ENCODE results near the gene BIRC3. TPM values are rescaled to one million over a fixed set of nuclear protein-coding genes. Genes with fewer than 3 reads are reported as not detected.

The BIRC3 gene
- total and polyA plus RNA-seq, 2 of the 8 experiments (the other 6 are each of a cell fraction or from before 2014, with no cell fraction given), result 0.08 to 0.20 TPM

GRCh38 chr11:102267609-102268008 is 49.7 kb upstream of the BIRC3 start:
- H3K4ac ChIP-seq (replicated peaks; ENCODE audit: insufficient read length, low read depth, low read length), result no peak overlapping the region
- no peak overlapping the region for H2BK15ac ChIP-seq (ENCODE audit: low read length)
- H3K4me3 ChIP-seq (ENCODE audit: extremely low read depth in 1 of 4, insufficient read depth in 2 of 4, low read depth in 3 of 4, low read length in 4 of 4), result peak overlapping the region in 1 of 4 experiments; percentile 60; a peak in 1 of 8 replicates
- no peak overlapping the region for H3K18ac ChIP-seq (ENCODE audit: extremely low read depth, low read length)
- peak overlapping the region in 1 of 2 experiments; percentile 66; a peak in 2 of 4 replicates for H3K4me2 ChIP-seq (ENCODE audit: insufficient read depth in 1 of 2, low read depth in 2 of 2, low read length in 2 of 2)
- no peak overlapping the region for H2BK120ac ChIP-seq (replicated peaks; ENCODE audit: low read depth, low read length)
- no peak for FAIRE-seq
- H4K5ac ChIP-seq (ENCODE audit: insufficient read length, low read depth, low read length), result no peak overlapping the region
- H4K20me1 ChIP-seq (replicated peaks in 1 of 2; ENCODE audit: control insufficient read depth in 1 of 2, insufficient read depth in 2 of 2, low read length in 2 of 2), result no peaks in the 10 kb centered on the region
- no peak overlapping the region for H3K23ac ChIP-seq (ENCODE audit: insufficient read length)
- peaks cover 9% of the 10 kb centered on the region; the same call in 1 of the 2 replicates for H3K23me2 ChIP-seq (ENCODE audit: low read depth, low read length)
- H3K36me3 ChIP-seq (ENCODE audit: control insufficient read depth in 2 of 4, insufficient read depth in 4 of 4, low read length in 3 of 4), result no peaks in the 10 kb centered on the region
- peak overlapping the region; percentile 2; the same call in 1 of the 2 replicates for H2BK12ac ChIP-seq (ENCODE audit: low read depth, low read length)
- H3K27ac ChIP-seq (ENCODE audit: low read depth, low read length), result no peak overlapping the region
- H3K56ac ChIP-seq (replicated peaks; ENCODE audit: insufficient read length, low read depth, low read length), result no peak overlapping the region
- no peaks in the 10 kb centered on the region for H3K79me2 ChIP-seq (ENCODE audit: control insufficient read depth in 1 of 2, insufficient read depth in 2 of 2, low read length in 2 of 2)
- no peak overlapping the region for H4K91ac ChIP-seq (replicated peaks; ENCODE audit: insufficient read length, low read length)
- TF ChIP-seq HDAC6 (IDR thresholded peaks at IDR 0.05; ENCODE audit: low read depth, low read length) (no peak), ASH2L (IDR thresholded peaks at IDR 0.05; ENCODE audit: low read length) (no peak), EP300 (IDR thresholded peaks at IDR 0.05; ENCODE audit: borderline replicate concordance in 1 of 2, low read depth in 2 of 2, low read length in 2 of 2) (no peak), EZH2 (IDR thresholded peaks at IDR 0.05; ENCODE audit: low read depth, low read length, severe bottlenecking) (no peak), EGR1 (IDR thresholded peaks at IDR 0.05; ENCODE audit: borderline replicate concordance, low read depth, low read length) (no peak), ATF3 (IDR thresholded peaks at IDR 0.05; ENCODE audit: insufficient read depth, low read depth, low read length) (no peak), SUZ12 (IDR thresholded peaks at IDR 0.05; ENCODE audit: low read length) (no peak), CHD1 (IDR thresholded peaks at IDR 0.05; ENCODE audit: low read depth, low read length) (no peak), CTBP2 (IDR thresholded peaks at IDR 0.05; ENCODE audit: borderline replicate concordance, insufficient read depth, insufficient read length, low read length) (no peak), MAFK (IDR thresholded peaks at IDR 0.05; ENCODE audit: low read depth, low read length) (no peak)
- no peak overlapping the region for H3K9ac ChIP-seq (replicated peaks in 1 of 4; ENCODE audit: extremely low read depth in 1 of 4, low read depth in 3 of 4, low read length in 3 of 4)
- POLR2A ChIA-PET (ENCODE audit: partially characterized antibody), result interaction anchor here (1.0 to 1.8 kb wide), 4 partner anchors 8 to 158 kb away, joined by 3 to 5 read pairs (median 3); partner anchors contain the start of gene YAP1
- H3K27me3 ChIP-seq (replicated peaks in 1 of 4; ENCODE audit: control insufficient read depth in 3 of 4, extremely low read depth in 1 of 4, insufficient read depth in 3 of 4, low read length in 3 of 4), result no peaks in the 10 kb centered on the region; a peak in 1 of 7 replicates
- H2AK5ac ChIP-seq (ENCODE audit: low read depth, low read length), result no peak overlapping the region; the same call in 1 of the 2 replicates
- peaks cover 3 to 18% (median 8%) of the 10 kb centered on the region in 4 experiments; a peak in 6 of 7 replicates for H3K4me1 ChIP-seq (replicated peaks in 1 of 4; ENCODE audit: control insufficient read depth in 3 of 4, insufficient read depth in 4 of 4, low read length in 3 of 4)
- H2BK5ac ChIP-seq (ENCODE audit: low read depth, low read length), result no peak overlapping the region
- WGBS, 2 experiments (ENCODE audit: extremely low coverage in 1 of 2, insufficient coverage in 1 of 2, insufficient read length in 1 of 2, insufficient replicate concordance in 2 of 2, low coverage in 1 of 2, low lambda C conversion rate in 2 of 2, missing lambda C conversion rate in 1 of 2), result 84% methylated on average over 5 of the region's 5 CpGs; no CpG with 5 or more reads in 1 of the 2 experiments
- H2BK20ac ChIP-seq (ENCODE audit: low read length), result peak overlapping the region; percentile 23; the same call in 1 of the 2 replicates
- no peak overlapping the region for H3K14ac ChIP-seq (ENCODE audit: insufficient read length)
- CTCF ChIA-PET (ENCODE audit: partially characterized antibody), result interaction anchor here (1.0 to 2.9 kb wide), 15 partner anchors 9 to 355 kb away, joined by 3 to 36 read pairs (median 5); no protein-coding TSS in a partner anchor
- no peaks in the 10 kb centered on the region for H3K79me1 ChIP-seq (ENCODE audit: low read depth, low read length)
- DNase-seq (ENCODE audit: low read depth in 1 of 2, low spot score in 2 of 2), result no peak
- no peak overlapping the region for H4K8ac ChIP-seq (ENCODE audit: extremely low read depth, insufficient read depth, low read length)
- no peak overlapping the region for H2AFZ ChIP-seq (ENCODE audit: low read length)
- H3K9me3 ChIP-seq (ENCODE audit: insufficient read depth in 2 of 2, low read depth in 1 of 2, low read length in 1 of 2), result no peaks in the 10 kb centered on the region
